ENCODE measurements around the gene BAZ1B.

- TF ChIP-seq ZFP3 (CRISPR knock-in tag; IDR thresholded peaks at IDR 0.05) (no peak), BACH2 (CRISPR knock-in tag; IDR thresholded peaks at IDR 0.05; ENCODE audit: borderline replicate concordance) (no peak), TOX (CRISPR knock-in tag; IDR thresholded peaks at IDR 0.05; ENCODE audit: borderline replicate concordance) (no peak), ESRRG (CRISPR knock-in tag; IDR thresholded peaks at IDR 0.05) (no peak), ARNTL (CRISPR knock-in tag; IDR thresholded peaks at IDR 0.05; ENCODE audit: borderline replicate concordance, low read depth) (no peak), ZFP30 (CRISPR knock-in tag; IDR thresholded peaks at IDR 0.05) (no peak), CSRNP3 (CRISPR knock-in tag; IDR thresholded peaks at IDR 0.05) (no peak), POU6F1 (CRISPR knock-in tag; IDR thresholded peaks at IDR 0.05; ENCODE audit: borderline replicate concordance, low read depth) (no peak), TCF4 (CRISPR knock-in tag; IDR thresholded peaks at IDR 0.05; ENCODE audit: borderline replicate concordance) (no peak), PATZ1 (CRISPR knock-in tag; IDR thresholded peaks at IDR 0.05; ENCODE audit: borderline replicate concordance) (no peak), ZNF8 (CRISPR knock-in tag; IDR thresholded peaks at IDR 0.05) (no peak), ZC3H10 (CRISPR knock-in tag; IDR thresholded peaks at IDR 0.05) (no peak), RARB (CRISPR knock-in tag; IDR thresholded peaks at IDR 0.05) (no peak), CREB5 (CRISPR knock-in tag; IDR thresholded peaks at IDR 0.05; ENCODE audit: low read depth) (no peak)
Observed at GRCh38 chr7:73432676-73433075, 89.4 kb downstream of the BAZ1B start.

Measured in SK-N-SH treated with all-trans-retinoic acid at 6 μM for 48 hours (cell line).